HG03342 (cell line): ENCODE measurements around the gene OSTF1.

Source experiments
- ATAC-seq: cut with Tn5 transposase; IDR thresholded peaks from one replicate; pipeline ENCODE4 v1.9.1; 2021; ENCODE audit warnings: mild to moderate bottlenecking, moderate library complexity; ENCODE audit not compliant: unreplicated experiment

Gene OSTF1

GRCh38 chr9:75084081-75084672, 4.1 kb upstream of the OSTF1 start:
- ATAC-seq = no peak

- no peak for ATAC-seq
These were observed 2.7 kb upstream of the OSTF1 start for GRCh38 chr9:75085640-75086039.

GRCh38 chr9:75086541-75087288, 1.6 kb upstream of the OSTF1 start:
- no peak for ATAC-seq

- peak; percentile 26 for ATAC-seq
These were observed 958 bp upstream of the OSTF1 start for GRCh38 chr9:75087289-75087823.

GRCh38 chr9:75088646-75089372, 495 bp downstream of the OSTF1 start:
- ATAC-seq = peak; percentile 37

GRCh38 chr9:75089373-75089766, 1.1 kb downstream of the OSTF1 start:
- ATAC-seq = no peak

GRCh38 chr9:75090579-75090978, 2.3 kb downstream of the OSTF1 start:
- ATAC-seq = no peak

GRCh38 chr9:75092766-75093165, 4.5 kb downstream of the OSTF1 start:
- no peak for ATAC-seq

GRCh38 chr9:75096796-75097195, 8.5 kb downstream of the OSTF1 start:
- ATAC-seq = no peak

- ATAC-seq = no peak
These were observed 12.8 kb downstream of the OSTF1 start for GRCh38 chr9:75101004-75101588.

- no peak for ATAC-seq
These were observed 14.0 kb downstream of the OSTF1 start for GRCh38 chr9:75102177-75102790.

- ATAC-seq = no peak
These were observed 16.3 kb downstream of the OSTF1 start for GRCh38 chr9:75104607-75105006.

GRCh38 chr9:75105019-75105540, 16.8 kb downstream of the OSTF1 start:
- no peak for ATAC-seq

GRCh38 chr9:75105841-75106240, 17.5 kb downstream of the OSTF1 start:
- ATAC-seq = no peak

GRCh38 chr9:75106857-75107256, 18.5 kb downstream of the OSTF1 start:
- ATAC-seq = no peak

GRCh38 chr9:75108571-75108970, 20.3 kb downstream of the OSTF1 start:
- no peak for ATAC-seq

- no peak for ATAC-seq
These were observed 21.0 kb downstream of the OSTF1 start for GRCh38 chr9:75109210-75109839.

- ATAC-seq = no peak
These were observed 22.8 kb downstream of the OSTF1 start for GRCh38 chr9:75111019-75111622.

- ATAC-seq = no peak
These were observed 24.5 kb downstream of the OSTF1 start for GRCh38 chr9:75112789-75113188.

- ATAC-seq = no peak
These were observed 28.0 kb downstream of the OSTF1 start for GRCh38 chr9:75116306-75116705.
